ENCODE measurements around the gene PAEP. TPM values are rescaled to one million over a fixed set of nuclear protein-coding genes. Genes with fewer than 3 reads are reported as not detected.

The PAEP gene
- polyA plus RNA-seq, 1 donor (not counting 4 experiments of a cell fraction or from before 2014, with no cell fraction given) = not detected

DNA sequence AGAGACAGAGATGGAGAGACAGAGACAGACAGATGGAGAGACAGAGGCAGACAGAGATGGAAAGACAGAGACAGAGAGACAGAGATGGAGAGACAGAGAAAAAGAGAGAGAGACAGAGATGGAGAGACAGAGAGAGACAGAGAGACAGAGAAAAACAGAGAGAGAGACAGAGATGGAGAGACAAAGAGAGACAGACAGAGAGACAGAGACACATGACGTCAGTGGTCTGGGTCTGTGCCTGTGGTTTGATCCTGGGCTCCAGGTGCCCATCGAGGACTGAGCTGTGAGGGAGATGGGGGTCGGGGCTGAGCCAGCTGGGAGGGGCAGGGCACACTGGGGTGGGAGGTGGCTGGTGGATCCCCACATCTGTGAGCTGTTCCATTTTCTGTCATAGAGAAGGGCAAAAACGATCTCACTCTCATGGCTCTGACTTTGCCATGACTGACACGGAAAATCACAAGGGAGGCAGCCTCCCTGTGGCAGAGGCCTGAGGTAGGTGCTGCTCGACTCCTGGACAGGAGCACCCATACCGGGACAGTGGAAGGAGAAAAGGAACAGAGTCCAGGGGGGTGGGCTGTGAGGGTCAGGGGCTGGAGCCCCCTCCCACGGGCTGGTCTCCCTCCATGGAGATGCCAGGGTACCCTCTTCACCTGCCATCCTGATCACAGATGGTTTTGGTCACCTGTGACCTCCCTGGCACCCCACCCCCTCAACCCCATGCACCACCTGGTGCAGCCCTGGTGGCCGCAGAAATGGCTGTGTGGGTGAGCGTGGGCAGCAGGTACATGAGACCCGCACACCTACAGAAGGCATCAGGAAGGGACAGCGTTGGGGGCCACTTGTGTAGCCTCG, 49.0 kb downstream of the PAEP start:
- Histone ChIP-seq H3K27me3 (ENCODE audit: control insufficient read depth, extremely low read depth, insufficient read depth, low read length) (no peaks in the 10 kb centered on the region), H3K36me3 (ENCODE audit: control insufficient read depth in 2 of 2, extremely low read depth in 1 of 2, insufficient read depth in 2 of 2, low read length in 2 of 2) (no peaks in the 10 kb centered on the region)

DNA sequence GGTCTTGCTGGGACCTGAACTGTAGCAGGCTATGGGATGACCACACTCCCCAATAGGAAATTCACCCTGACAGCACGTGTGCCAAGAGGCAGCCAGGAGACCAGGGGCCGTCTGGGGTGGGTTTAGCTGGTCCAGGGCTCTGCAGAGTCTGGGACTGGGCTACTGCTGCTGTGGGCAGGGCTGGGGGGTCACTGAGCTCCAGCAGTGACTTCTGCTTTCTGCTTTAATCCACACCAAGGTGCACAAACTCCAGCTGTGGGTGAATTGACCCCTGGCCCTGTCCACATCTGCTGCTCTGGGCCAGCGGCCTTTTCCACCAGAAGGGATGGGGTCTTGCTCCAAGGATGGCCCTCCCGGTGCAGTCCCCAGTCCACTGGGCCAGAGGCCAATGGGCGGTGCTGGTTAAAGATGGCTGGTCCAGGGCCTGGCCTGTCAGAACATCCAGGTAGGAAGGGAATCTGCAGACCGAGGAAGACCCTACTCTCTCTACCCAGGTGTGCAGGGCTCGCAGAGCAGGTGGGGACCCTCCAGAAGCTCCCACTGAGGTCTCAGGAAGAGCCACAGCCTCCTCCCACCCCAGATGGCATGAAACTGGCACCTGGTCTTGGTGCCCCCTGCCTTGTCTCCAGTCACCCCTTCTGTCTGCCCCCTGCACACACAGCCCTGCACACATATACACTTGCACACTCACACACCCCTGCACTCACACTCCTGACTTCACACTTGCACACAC, 49.8 kb downstream of the PAEP start:
- Histone ChIP-seq H3K27me3 (ENCODE audit: control insufficient read depth, extremely low read depth, insufficient read depth, low read length) (no peaks in the 10 kb centered on the region), H4K20me1 (ENCODE audit: control insufficient read depth, extremely low read depth, insufficient read depth, low read length) (no peaks in the 10 kb centered on the region), H3K79me2 (ENCODE audit: control insufficient read depth, insufficient read depth, low read length) (no peaks in the 10 kb centered on the region), H3K36me3 (ENCODE audit: control insufficient read depth in 2 of 2, extremely low read depth in 1 of 2, insufficient read depth in 2 of 2, low read length in 2 of 2) (no peaks in the 10 kb centered on the region), H3K9me3 (ENCODE audit: control insufficient read depth, low read depth, low read length) (no peaks in the 10 kb centered on the region), H3K4me1 (ENCODE audit: control insufficient read depth, extremely low read depth, insufficient read depth, low read length) (no peaks in the 10 kb centered on the region), H3K9me1 (ENCODE audit: control insufficient read depth, extremely low read depth, insufficient read depth, low read length) (no peaks in the 10 kb centered on the region), H3K9ac (ENCODE audit: control insufficient read depth, extremely low read depth, insufficient read depth, low read length) (no peak overlapping the region), H3K4me2 (ENCODE audit: control insufficient read depth, extremely low read depth, insufficient read depth, low read depth, low read length) (no peak overlapping the region), H3K27ac (ENCODE audit: control insufficient read depth, insufficient read depth, low read length) (no peak overlapping the region), H2AFZ (ENCODE audit: control insufficient read depth, low read length) (no peak overlapping the region), H3K4me3 (ENCODE audit: control insufficient read depth in 2 of 3, extremely low read depth in 1 of 3, insufficient read depth in 2 of 3, low read depth in 1 of 3, low read length in 3 of 3) (no peak overlapping the region)
- dilution Hi-C loops (cut with MboI; ENCODE audit: extremely low pct_ligation_motif_present, low sequenced_read_pairs) = no loop called here
- FAIRE-seq = no peak
- no peak for DNase-seq (ENCODE audit: low read depth, low spot score)
- TF ChIP-seq, protein P1, sequence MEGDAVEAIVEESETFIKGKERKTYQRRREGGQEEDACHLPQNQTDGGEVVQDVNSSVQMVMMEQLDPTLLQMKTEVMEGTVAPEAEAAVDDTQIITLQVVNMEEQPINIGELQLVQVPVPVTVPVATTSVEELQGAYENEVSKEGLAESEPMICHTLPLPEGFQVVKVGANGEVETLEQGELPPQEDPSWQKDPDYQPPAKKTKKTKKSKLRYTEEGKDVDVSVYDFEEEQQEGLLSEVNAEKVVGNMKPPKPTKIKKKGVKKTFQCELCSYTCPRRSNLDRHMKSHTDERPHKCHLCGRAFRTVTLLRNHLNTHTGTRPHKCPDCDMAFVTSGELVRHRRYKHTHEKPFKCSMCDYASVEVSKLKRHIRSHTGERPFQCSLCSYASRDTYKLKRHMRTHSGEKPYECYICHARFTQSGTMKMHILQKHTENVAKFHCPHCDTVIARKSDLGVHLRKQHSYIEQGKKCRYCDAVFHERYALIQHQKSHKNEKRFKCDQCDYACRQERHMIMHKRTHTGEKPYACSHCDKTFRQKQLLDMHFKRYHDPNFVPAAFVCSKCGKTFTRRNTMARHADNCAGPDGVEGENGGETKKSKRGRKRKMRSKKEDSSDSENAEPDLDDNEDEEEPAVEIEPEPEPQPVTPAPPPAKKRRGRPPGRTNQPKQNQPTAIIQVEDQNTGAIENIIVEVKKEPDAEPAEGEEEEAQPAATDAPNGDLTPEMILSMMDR (optimal IDR thresholded peaks at IDR 0.05 in 1 of 3, IDR thresholded peaks at IDR 0.05 in 1 of 3, conservative IDR thresholded peaks at IDR 0.05 in 1 of 3; ENCODE audit: extremely low read depth in 1 of 3, insufficient read depth in 2 of 3, low read length in 3 of 3) = no peak
- no peak for TF ChIP-seq EZH2 (IDR thresholded peaks at IDR 0.05; ENCODE audit: low read length)

More for the DNA sequence above, 49.0 kb downstream of the PAEP start:
- Histone ChIP-seq H3K9me1 (ENCODE audit: control insufficient read depth, extremely low read depth, insufficient read depth, low read length) (no peaks in the 10 kb centered on the region), H3K9me3 (ENCODE audit: control insufficient read depth, low read depth, low read length) (no peaks in the 10 kb centered on the region), H2AFZ (ENCODE audit: control insufficient read depth, low read length) (no peak overlapping the region), H3K4me2 (ENCODE audit: control insufficient read depth, extremely low read depth, insufficient read depth, low read depth, low read length) (no peak overlapping the region), H4K20me1 (ENCODE audit: control insufficient read depth, extremely low read depth, insufficient read depth, low read length) (no peaks in the 10 kb centered on the region), H3K27ac (ENCODE audit: control insufficient read depth, insufficient read depth, low read length) (no peak overlapping the region), H3K9ac (ENCODE audit: control insufficient read depth, extremely low read depth, insufficient read depth, low read length) (no peak overlapping the region), H3K79me2 (ENCODE audit: control insufficient read depth, insufficient read depth, low read length) (no peaks in the 10 kb centered on the region), H3K4me1 (ENCODE audit: control insufficient read depth, extremely low read depth, insufficient read depth, low read length) (no peaks in the 10 kb centered on the region), H3K4me3 (ENCODE audit: control insufficient read depth in 2 of 3, extremely low read depth in 1 of 3, insufficient read depth in 2 of 3, low read depth in 1 of 3, low read length in 3 of 3) (no peak overlapping the region)
- dilution Hi-C loops (cut with MboI; ENCODE audit: extremely low pct_ligation_motif_present, low sequenced_read_pairs) = no loop called here
- TF ChIP-seq, protein P1 (optimal IDR thresholded peaks at IDR 0.05 in 1 of 3, IDR thresholded peaks at IDR 0.05 in 1 of 3, conservative IDR thresholded peaks at IDR 0.05 in 1 of 3; ENCODE audit: extremely low read depth in 1 of 3, insufficient read depth in 2 of 3, low read length in 3 of 3) = no peak
- no peak for TF ChIP-seq EZH2 (IDR thresholded peaks at IDR 0.05; ENCODE audit: low read length)
- FAIRE-seq = no peak
- no peak for DNase-seq (ENCODE audit: low read depth, low spot score)
